H1 (cell line): Measurements from ENCODE around the gene VTI1B. TPM values are rescaled to one million over a fixed set of nuclear protein-coding genes. Genes with fewer than 3 reads are reported as not detected.

Source experiments
- CREB1 ChIP-seq: IDR thresholded peaks from 2 replicates; pipeline ENCODE4 v1.6.1; 2012; ENCODE audit warnings: inconsistent platforms
- EZH2 ChIP-seq: fragments of 200-600 bp; sonication (generic); IDR thresholded peaks from 2 replicates; pipeline ENCODE4 v1.7.1; 2012; ENCODE audit warnings: low read depth, mild to moderate bottlenecking, moderate library complexity, low read length, inconsistent platforms; ENCODE audit not compliant: severe bottlenecking
- FOSL1 ChIP-seq: IDR thresholded peaks from 2 replicates; pipeline ENCODE4 v1.6.1; 2011; ENCODE audit warnings: mild to moderate bottlenecking, low read depth, low read length, moderate library complexity; ENCODE audit not compliant: insufficient read depth
- HDAC6 ChIP-seq: IDR thresholded peaks from one replicate; pipeline ENCODE4 v1.7.1; 2012; ENCODE audit warnings: low read depth, mild to moderate bottlenecking, inconsistent platforms, low read length, moderate library complexity
- KDM5A ChIP-seq: fragments of 200-600 bp; IDR thresholded peaks from 2 replicates; pipeline ENCODE4 v1.7.1; 2012; ENCODE audit warnings: mild to moderate bottlenecking, low read length, inconsistent platforms, mixed read lengths
- NANOG ChIP-seq: IDR thresholded peaks from 2 replicates; pipeline ENCODE4 v1.6.1; 2011; ENCODE audit warnings: low read length, low read depth, mild to moderate bottlenecking, inconsistent platforms; ENCODE audit not compliant: insufficient read depth, poor library complexity, severe bottlenecking
- PHF8 ChIP-seq: fragments of 200-600 bp; sonication (generic); conservative IDR thresholded peaks from 2 replicates; pipeline ENCODE4 v1.7.1; 2012; ENCODE audit warnings: low read depth, mild to moderate bottlenecking, inconsistent platforms, low read length, moderate library complexity
- POLR2A ChIP-seq, 2 experiments: IDR thresholded peaks; 1 replicate in 1 of 2; 2 replicates in 1 of 2; pipeline ENCODE4 v1.6.1; 2011; ENCODE audit warnings: low read depth in 2 of 2, low read length in 2 of 2, mild to moderate bottlenecking in 2 of 2; ENCODE audit errors: control extremely low read depth in 1 of 2
- POLR2AphosphoS5 ChIP-seq: IDR thresholded peaks from 2 replicates; pipeline ENCODE4 v1.6.1; 2011; ENCODE audit warnings: low read depth, low read length
- RXRA ChIP-seq: IDR thresholded peaks from 2 replicates; pipeline ENCODE4 v1.6.1; 2011; ENCODE audit warnings: low read depth, mild to moderate bottlenecking, low read length, moderate library complexity; ENCODE audit not compliant: insufficient read depth
- SIN3A ChIP-seq, 2 experiments: IDR thresholded peaks in 1 of 2; conservative IDR thresholded peaks in 1 of 2; 2 replicates each; pipeline ENCODE4 v1.6.1; 2011 to 2012; ENCODE audit warnings: low read length in 2 of 2, improper control_type of control experiment in 1 of 2, low read depth in 1 of 2, mild to moderate bottlenecking in 1 of 2
- SP1 ChIP-seq: IDR thresholded peaks from 2 replicates; pipeline ENCODE4 v1.6.1; 2011; ENCODE audit warnings: low read depth, low read length
- SP2 ChIP-seq: IDR thresholded peaks from 2 replicates; pipeline ENCODE4 v1.6.1; 2012; ENCODE audit warnings: mild to moderate bottlenecking, low read length, inconsistent platforms
- SP4 ChIP-seq: IDR thresholded peaks from 2 replicates; pipeline ENCODE4 v1.6.1; 2012; ENCODE audit warnings: low read length, inconsistent platforms
- SRF ChIP-seq: IDR thresholded peaks from 2 replicates; pipeline ENCODE4 v1.6.1; 2011; ENCODE audit warnings: mild to moderate bottlenecking, low read depth, low read length, moderate library complexity
- TAF1 ChIP-seq: IDR thresholded peaks from 2 replicates; pipeline ENCODE4 v1.6.1; 2011; ENCODE audit warnings: mild to moderate bottlenecking, low read depth, low read length
- TEAD4 ChIP-seq: IDR thresholded peaks from 2 replicates; pipeline ENCODE4 v1.6.1; 2012; ENCODE audit warnings: low read depth, low read length, inconsistent platforms, mixed read lengths
- YY1 ChIP-seq: IDR thresholded peaks from 2 replicates; pipeline ENCODE4 v1.6.1; 2011; ENCODE audit warnings: low read depth, mild to moderate bottlenecking, low read length
- ZNF274 ChIP-seq: IDR thresholded peaks from 2 replicates; pipeline ENCODE4 v1.7.0; 2012; ENCODE audit warnings: low read length, borderline replicate concordance; ENCODE audit errors: extremely low read depth
- polyA plus RNA-seq, 7 experiments: library from polyadenylated mRNA; depleted of rRNA in 3 of 7; stranded (reverse) in 5 of 7; unstranded in 2 of 7; fragments of >200 nt in 5 of 7; fragments of 200-250 nt in 2 of 7; gene quantifications; 1 replicate in 5 of 7; 2 replicates in 1 of 7; 4 replicates in 1 of 7; pipeline versions ENCODE4 v1.2.1 to v1.2.3, GENCODE V29; 2011 to 2013; ENCODE audit warnings: missing spikeins in 2 of 7, mixed read lengths in 2 of 7
- total RNA-seq: library from RNA; stranded (reverse); fragmentation: NEBNext Ultra II Directional; extraction: Animal tissue kit (Norgen Biotek cat#: 25700); gene quantifications from 2 replicates; pipeline ENCODE4 v1.2.1, GENCODE V29; 2021
- TF ChIP-seq, protein P1 (sequence below): IDR thresholded peaks from 2 replicates; pipeline ENCODE4 v1.6.1; 2011; ENCODE audit warnings: low read length, improper control_type of control experiment
- TF ChIP-seq, protein P2 (sequence below), 3 experiments: IDR thresholded peaks; 1 replicate in 2 of 3; 2 replicates in 1 of 3; pipeline versions ENCODE4 v1.5.1 to v1.6.1; 2011; ENCODE audit warnings: low read length in 3 of 3, mild to moderate bottlenecking in 3 of 3, inconsistent platforms in 2 of 3, low read depth in 1 of 3, moderate library complexity in 1 of 3; ENCODE audit not compliant: insufficient read depth in 1 of 3; ENCODE audit errors: control extremely low read depth in 1 of 3

Gene VTI1B
- total and polyA plus RNA-seq, 2 of the 8 experiments (the other 6 are each of a cell fraction or from before 2014, with no cell fraction given): 28.1 to 98.7 TPM

DNA sequence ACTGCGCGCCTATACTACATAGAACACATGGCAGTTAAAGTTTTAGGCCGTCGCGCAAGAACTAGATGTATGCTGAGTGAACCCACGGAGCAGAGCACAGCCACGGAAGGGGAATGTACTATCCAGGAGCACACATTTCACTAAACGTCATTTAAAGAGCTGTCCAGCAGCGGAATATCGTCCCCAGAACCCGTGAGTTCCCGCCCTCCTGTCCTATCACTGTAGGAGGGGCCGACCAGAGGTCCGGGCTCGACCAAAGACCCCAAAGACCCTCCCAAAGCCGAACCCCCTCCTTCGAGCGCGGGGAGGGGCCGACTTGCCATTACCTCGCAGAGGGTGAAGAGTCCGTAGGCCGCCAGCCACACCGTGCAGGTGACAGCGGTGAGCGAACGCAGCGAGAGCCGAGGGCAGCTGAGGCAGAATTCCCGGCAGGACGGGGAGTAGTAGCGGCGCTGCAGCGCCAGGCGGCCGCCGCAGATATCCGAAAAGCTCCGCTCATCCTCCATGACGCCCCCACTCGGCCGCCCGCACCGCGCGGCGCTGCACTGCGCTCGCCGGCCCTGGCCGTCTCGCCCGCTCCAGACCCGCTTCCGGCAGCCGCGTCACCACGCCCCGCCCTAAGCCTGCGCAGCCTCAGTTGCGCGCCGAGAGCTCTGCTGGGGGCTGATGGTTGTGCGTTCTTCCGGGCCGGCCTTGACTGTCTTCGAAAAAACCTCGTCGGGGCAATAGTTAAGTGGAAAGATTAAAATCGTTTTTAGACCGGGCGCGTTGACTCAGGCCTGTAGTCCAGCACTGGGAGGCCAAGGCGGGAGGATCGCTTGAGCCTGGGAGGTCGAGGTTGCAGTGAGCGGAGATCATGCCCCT, 74.5 kb downstream of the VTI1B start, which contains the start of gene PIGH (continued):
- TF ChIP-seq SP1 (0 out of 2 replicates have a peak, but pooled peaks have one; percentile 45), EZH2 (no peak), RXRA (no peak), NANOG (peak; percentile 1), SIN3A (conservative IDR thresholded peaks at IDR 0.05 in 1 of 2, IDR thresholded peaks at IDR 0.05 in 1 of 2; ENCODE audit: low read depth in 1 of 2, low read length in 2 of 2) (peak; percentile 12 to 86; a peak in 2 of 4 replicates), SP2 (no peak), SRF (no peak), FOSL1 (no peak), ZNF274 (no peak), TEAD4 (no peak), YY1 (peak; percentile 67; the same call in 1 of the 2 replicates), CREB1 (peak; percentile 84), HDAC6 (no peak), POLR2A (IDR thresholded peaks at IDR 0.05; ENCODE audit: control extremely low read depth in 1 of 2, low read depth in 2 of 2, low read length in 2 of 2) (peak in 1 of 2 experiments; percentile 59; a peak in 2 of 3 replicates), KDM5A (no peak), TAF1 (peak; percentile 72), PHF8 (peak; percentile 52), POLR2AphosphoS5 (peak; percentile 52), SP4 (no peak)
- TF ChIP-seq, protein P1, sequence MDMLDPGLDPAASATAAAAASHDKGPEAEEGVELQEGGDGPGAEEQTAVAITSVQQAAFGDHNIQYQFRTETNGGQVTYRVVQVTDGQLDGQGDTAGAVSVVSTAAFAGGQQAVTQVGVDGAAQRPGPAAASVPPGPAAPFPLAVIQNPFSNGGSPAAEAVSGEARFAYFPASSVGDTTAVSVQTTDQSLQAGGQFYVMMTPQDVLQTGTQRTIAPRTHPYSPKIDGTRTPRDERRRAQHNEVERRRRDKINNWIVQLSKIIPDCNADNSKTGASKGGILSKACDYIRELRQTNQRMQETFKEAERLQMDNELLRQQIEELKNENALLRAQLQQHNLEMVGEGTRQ: no peak
- TF ChIP-seq, protein P2, sequence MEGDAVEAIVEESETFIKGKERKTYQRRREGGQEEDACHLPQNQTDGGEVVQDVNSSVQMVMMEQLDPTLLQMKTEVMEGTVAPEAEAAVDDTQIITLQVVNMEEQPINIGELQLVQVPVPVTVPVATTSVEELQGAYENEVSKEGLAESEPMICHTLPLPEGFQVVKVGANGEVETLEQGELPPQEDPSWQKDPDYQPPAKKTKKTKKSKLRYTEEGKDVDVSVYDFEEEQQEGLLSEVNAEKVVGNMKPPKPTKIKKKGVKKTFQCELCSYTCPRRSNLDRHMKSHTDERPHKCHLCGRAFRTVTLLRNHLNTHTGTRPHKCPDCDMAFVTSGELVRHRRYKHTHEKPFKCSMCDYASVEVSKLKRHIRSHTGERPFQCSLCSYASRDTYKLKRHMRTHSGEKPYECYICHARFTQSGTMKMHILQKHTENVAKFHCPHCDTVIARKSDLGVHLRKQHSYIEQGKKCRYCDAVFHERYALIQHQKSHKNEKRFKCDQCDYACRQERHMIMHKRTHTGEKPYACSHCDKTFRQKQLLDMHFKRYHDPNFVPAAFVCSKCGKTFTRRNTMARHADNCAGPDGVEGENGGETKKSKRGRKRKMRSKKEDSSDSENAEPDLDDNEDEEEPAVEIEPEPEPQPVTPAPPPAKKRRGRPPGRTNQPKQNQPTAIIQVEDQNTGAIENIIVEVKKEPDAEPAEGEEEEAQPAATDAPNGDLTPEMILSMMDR (IDR thresholded peaks at IDR 0.05; ENCODE audit: control extremely low read depth in 1 of 3, insufficient read depth in 1 of 3, low read depth in 1 of 3, low read length in 3 of 3): peak; percentile 53 to 97 (median 66)
